ENCODE measurements around the gene YARS1. TPM values are rescaled to one million over a fixed set of nuclear protein-coding genes. Genes with fewer than 3 reads are reported as not detected.

The YARS1 gene
- polyA plus RNA-seq, 2 of the 4 experiments (the other 2 are of a cell fraction) = 92.5 to 103 TPM

DNA sequence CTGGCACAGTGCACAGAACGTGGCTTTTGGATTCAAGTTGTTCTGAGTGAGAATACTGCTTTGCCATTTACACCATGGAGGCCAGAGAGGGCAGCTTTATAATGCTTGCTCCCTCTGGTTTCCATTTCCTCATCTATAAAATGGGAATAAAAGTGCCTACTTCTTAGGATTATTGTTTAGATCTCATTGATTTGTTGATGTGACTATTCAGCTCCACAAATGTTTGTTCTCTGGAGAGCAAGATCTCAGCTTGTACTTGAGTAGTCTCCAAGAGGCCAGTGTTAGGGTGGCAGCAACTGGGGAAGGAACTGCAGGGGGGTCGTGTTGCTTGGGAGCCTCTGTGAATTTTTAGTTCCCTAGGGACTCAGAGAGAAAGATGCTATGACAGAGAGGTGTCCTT, 55.2 kb downstream of the YARS1 start:
- ATAC-seq = no peak
- POLR2A ChIA-PET = interaction anchor here (0.6 to 1.3 kb wide), 5 partner anchors 8 to 111 kb away, joined by 3 to 9 read pairs (median 3); partner anchors contain the start of gene RBBP4
- CTCF ChIA-PET = interaction anchor here (0.8 to 11.1 kb wide), 7 partner anchors 8 to 50 kb away, joined by 3 to 62 read pairs (median 4); a partner anchor contains a TSS
- Histone ChIP-seq H3K9me3 (no peaks in the 10 kb centered on the region), H3K4me2 (peak overlapping the region; percentile 95), H3K4me3 (no peak overlapping the region), H3K4me1 (peaks cover 90% of the 10 kb centered on the region), H3K27ac (peak overlapping the region; percentile 99)
- no peak for DNase-seq (ENCODE audit: low read depth in 1 of 2, low spot score in 1 of 2)
- no peak for FAIRE-seq
- 21% methylated on average over 2 of the region's 2 CpGs for WGBS (ENCODE audit: missing lambda C conversion rate)
- no peak for TF ChIP-seq FOXS1 (CRISPR knock-in tag; IDR thresholded peaks at IDR 0.05)
- TF ChIP-seq NR3C1 (IDR thresholded peaks at IDR 0.05) = no peak
- no peak for TF ChIP-seq KDM5A (IDR thresholded peaks at IDR 0.05)
- TF ChIP-seq HES2 (IDR thresholded peaks at IDR 0.05) = no peak
- TF ChIP-seq CHD2 (IDR thresholded peaks at IDR 0.05; ENCODE audit: low read length, partially characterized antibody) = no peak
- no peak for TF ChIP-seq FOSB (CRISPR knock-in tag; IDR thresholded peaks at IDR 0.05)
- TF ChIP-seq ZFP36 (IDR thresholded peaks at IDR 0.05; ENCODE audit: borderline replicate concordance, partially characterized antibody) = no peak
- TF ChIP-seq, protein P1, sequence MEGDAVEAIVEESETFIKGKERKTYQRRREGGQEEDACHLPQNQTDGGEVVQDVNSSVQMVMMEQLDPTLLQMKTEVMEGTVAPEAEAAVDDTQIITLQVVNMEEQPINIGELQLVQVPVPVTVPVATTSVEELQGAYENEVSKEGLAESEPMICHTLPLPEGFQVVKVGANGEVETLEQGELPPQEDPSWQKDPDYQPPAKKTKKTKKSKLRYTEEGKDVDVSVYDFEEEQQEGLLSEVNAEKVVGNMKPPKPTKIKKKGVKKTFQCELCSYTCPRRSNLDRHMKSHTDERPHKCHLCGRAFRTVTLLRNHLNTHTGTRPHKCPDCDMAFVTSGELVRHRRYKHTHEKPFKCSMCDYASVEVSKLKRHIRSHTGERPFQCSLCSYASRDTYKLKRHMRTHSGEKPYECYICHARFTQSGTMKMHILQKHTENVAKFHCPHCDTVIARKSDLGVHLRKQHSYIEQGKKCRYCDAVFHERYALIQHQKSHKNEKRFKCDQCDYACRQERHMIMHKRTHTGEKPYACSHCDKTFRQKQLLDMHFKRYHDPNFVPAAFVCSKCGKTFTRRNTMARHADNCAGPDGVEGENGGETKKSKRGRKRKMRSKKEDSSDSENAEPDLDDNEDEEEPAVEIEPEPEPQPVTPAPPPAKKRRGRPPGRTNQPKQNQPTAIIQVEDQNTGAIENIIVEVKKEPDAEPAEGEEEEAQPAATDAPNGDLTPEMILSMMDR (IDR thresholded peaks at IDR 0.05) = no peak
- no peak for TF ChIP-seq KDM1A (IDR thresholded peaks at IDR 0.05; ENCODE audit: low read depth)
- TF ChIP-seq, protein P2, sequence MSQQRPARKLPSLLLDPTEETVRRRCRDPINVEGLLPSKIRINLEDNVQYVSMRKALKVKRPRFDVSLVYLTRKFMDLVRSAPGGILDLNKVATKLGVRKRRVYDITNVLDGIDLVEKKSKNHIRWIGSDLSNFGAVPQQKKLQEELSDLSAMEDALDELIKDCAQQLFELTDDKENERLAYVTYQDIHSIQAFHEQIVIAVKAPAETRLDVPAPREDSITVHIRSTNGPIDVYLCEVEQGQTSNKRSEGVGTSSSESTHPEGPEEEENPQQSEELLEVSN (IDR thresholded peaks at IDR 0.05; ENCODE audit: borderline replicate concordance, low read depth) = no peak
- TF ChIP-seq BHLHE40 (IDR thresholded peaks at IDR 0.05; ENCODE audit: low read depth, low read length) = no peak
- TF ChIP-seq ESRRA (IDR thresholded peaks at IDR 0.05; ENCODE audit: borderline replicate concordance, low read length) = no peak
- no peak for TF ChIP-seq CEBPB (IDR thresholded peaks at IDR 0.05)
- TF ChIP-seq, protein P3, sequence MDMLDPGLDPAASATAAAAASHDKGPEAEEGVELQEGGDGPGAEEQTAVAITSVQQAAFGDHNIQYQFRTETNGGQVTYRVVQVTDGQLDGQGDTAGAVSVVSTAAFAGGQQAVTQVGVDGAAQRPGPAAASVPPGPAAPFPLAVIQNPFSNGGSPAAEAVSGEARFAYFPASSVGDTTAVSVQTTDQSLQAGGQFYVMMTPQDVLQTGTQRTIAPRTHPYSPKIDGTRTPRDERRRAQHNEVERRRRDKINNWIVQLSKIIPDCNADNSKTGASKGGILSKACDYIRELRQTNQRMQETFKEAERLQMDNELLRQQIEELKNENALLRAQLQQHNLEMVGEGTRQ (IDR thresholded peaks at IDR 0.05) = no peak
- no peak for TF ChIP-seq NFE2L2 (conservative IDR thresholded peaks at IDR 0.05; ENCODE audit: low read length)
- no peak for TF ChIP-seq EP300 (IDR thresholded peaks at IDR 0.05)
- TF ChIP-seq, protein P4, sequence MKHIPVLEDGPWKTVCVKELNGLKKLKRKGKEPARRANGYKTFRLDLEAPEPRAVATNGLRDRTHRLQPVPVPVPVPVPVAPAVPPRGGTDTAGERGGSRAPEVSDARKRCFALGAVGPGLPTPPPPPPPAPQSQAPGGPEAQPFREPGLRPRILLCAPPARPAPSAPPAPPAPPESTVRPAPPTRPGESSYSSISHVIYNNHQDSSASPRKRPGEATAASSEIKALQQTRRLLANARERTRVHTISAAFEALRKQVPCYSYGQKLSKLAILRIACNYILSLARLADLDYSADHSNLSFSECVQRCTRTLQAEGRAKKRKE (CRISPR knock-in tag; IDR thresholded peaks at IDR 0.05; ENCODE audit: low read depth) = no peak

DNA sequence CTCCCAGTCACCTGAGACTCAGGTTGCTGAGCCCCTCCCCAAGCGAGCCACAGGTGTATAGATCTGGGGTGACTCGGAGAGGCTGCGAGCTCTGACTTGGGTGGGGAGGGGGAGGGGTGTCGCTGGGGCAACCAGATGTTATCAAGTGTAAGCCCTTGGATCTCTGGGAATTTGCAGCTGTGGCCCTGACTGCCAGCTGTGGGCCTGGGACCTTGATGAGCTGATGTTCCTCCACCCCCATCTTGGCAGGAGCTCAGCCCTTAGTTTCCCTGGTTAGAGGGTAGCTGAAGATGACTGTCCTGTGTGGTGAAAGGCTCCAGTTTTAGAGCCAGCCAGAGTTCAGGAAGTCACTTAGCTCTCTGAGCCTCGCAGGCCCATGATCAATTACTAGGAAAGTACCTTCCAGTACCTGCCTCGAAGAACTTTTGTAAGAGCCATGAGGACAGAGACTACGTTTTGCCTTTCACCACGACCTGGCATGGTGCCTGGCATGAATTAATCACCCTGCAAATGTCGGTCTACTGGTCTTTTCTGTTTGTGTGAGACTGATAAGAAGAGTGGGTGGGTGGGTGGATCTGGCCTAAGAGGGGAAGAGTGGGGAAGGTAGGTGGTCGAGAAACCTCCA, 55.8 kb downstream of the YARS1 start:
- no peak for FAIRE-seq
- Histone ChIP-seq H3K4me3 (0 out of 3 replicates have a peak overlapping the region, but pooled peaks have one; percentile 21), H3K4me1 (peaks cover 88% of the 10 kb centered on the region), H3K4me2 (peak overlapping the region; percentile 95), H3K9me3 (no peaks in the 10 kb centered on the region), H3K27ac (peak overlapping the region; percentile 99)
- peak in 1 of 2 experiments; percentile 74 for DNase-seq (ENCODE audit: low read depth in 1 of 2, low spot score in 1 of 2)
- CTCF ChIA-PET = interaction anchor here (0.5 to 11.1 kb wide), 9 partner anchors 9 to 581 kb away, joined by 3 to 62 read pairs (median 4); a partner anchor contains a TSS
- peak; percentile 23 to 31; a peak in 4 of 6 replicates for ATAC-seq
- WGBS (ENCODE audit: missing lambda C conversion rate) = 6% methylated on average over 6 of the region's 10 CpGs
- POLR2A ChIA-PET = interaction anchor here (0.5 to 1.3 kb wide), 8 partner anchors 8 to 111 kb away, joined by 3 to 9 read pairs (median 4); partner anchors contain the start of gene RBBP4
- TF ChIP-seq GATA3 (IDR thresholded peaks at IDR 0.05; ENCODE audit: borderline replicate concordance) (peak; percentile 66), RAD21 (conservative IDR thresholded peaks at IDR 0.05 in 1 of 2, IDR thresholded peaks at IDR 0.05 in 1 of 2) (no peak), MAX (IDR thresholded peaks at IDR 0.05) (peak; percentile 75), HOXB5 (CRISPR knock-in tag; IDR thresholded peaks at IDR 0.05) (peak; percentile 95), RARB (CRISPR knock-in tag; IDR thresholded peaks at IDR 0.05) (no peak), NR3C1 (IDR thresholded peaks at IDR 0.05) (no peak), HES2 (IDR thresholded peaks at IDR 0.05) (no peak), ELK1 (IDR thresholded peaks at IDR 0.05; ENCODE audit: low read depth, low read length) (no peak), EHF (CRISPR knock-in tag; IDR thresholded peaks at IDR 0.05) (0 out of 2 replicates have a peak, but pooled peaks have one; percentile 42), JUNB (IDR thresholded peaks at IDR 0.05) (no peak), MYC (IDR thresholded peaks at IDR 0.05; ENCODE audit: borderline replicate concordance, low read length) (peak; percentile 47; the same call in 1 of the 2 replicates), NFE2L2 (conservative IDR thresholded peaks at IDR 0.05; ENCODE audit: low read length) (no peak), FOSL2 (IDR thresholded peaks at IDR 0.05) (no peak), FOSL2 (CRISPR knock-in tag; IDR thresholded peaks at IDR 0.05) (peak; percentile 22; the same call in 1 of the 2 replicates)
- TF ChIP-seq, protein P2 (IDR thresholded peaks at IDR 0.05; ENCODE audit: borderline replicate concordance, low read depth) = peak; percentile 60; the same call in 1 of the 2 replicates
- TF ChIP-seq, protein P4 (CRISPR knock-in tag; IDR thresholded peaks at IDR 0.05; ENCODE audit: low read depth) = 0 out of 2 replicates have a peak, but pooled peaks have one; percentile 34

Data from A549 (cell line).